ENCODE measurements around the gene NRG3. TPM values are rescaled to one million over a fixed set of nuclear protein-coding genes. Genes with fewer than 3 reads are reported as not detected.
"Not testable (repeated sequence)": the region's sequence is repeated elsewhere in the genome, so short reads cannot be mapped to it uniquely, and the experiment has no call there.

NRG3 gene
- total RNA-seq, 6 experiments from 2014 or later: not detected

- H3K4me1 Mint-ChIP-seq (ENCODE audit: low read depth): no peaks in the 10 kb centered on the region
- no peak for DNase-seq
Observed at GRCh38 chr10:82319562-82319961, 444.6 kb downstream of the NRG3 start.

GRCh38 chr10:82321724-82322123, 446.7 kb downstream of the NRG3 start:
- H3K36me3 Mint-ChIP-seq (ENCODE audit: low read depth): no peaks in the 10 kb centered on the region
- no peak overlapping the region for H3K4me3 Mint-ChIP-seq
- no peaks in the 10 kb centered on the region for H3K4me1 Mint-ChIP-seq (ENCODE audit: low read depth)
- no peak for TF ChIP-seq CTCF (IDR thresholded peaks at IDR 0.05)
- peaks cover 56% of the 10 kb centered on the region for H3K9me3 Mint-ChIP-seq
- no peaks in the 10 kb centered on the region for H3K27me3 Mint-ChIP-seq (ENCODE audit: insufficient read depth)
- H3K27ac Mint-ChIP-seq: no peak overlapping the region
- no peak for DNase-seq

More at GRCh38 chr10:82319562-82319961, 444.6 kb downstream of the NRG3 start:
- H3K9me3 Mint-ChIP-seq: peaks cover 39% of the 10 kb centered on the region
- no peak overlapping the region for H3K27ac Mint-ChIP-seq
- no peak overlapping the region for H3K4me3 Mint-ChIP-seq
- TF ChIP-seq CTCF (IDR thresholded peaks at IDR 0.05): no peak
- H3K36me3 Mint-ChIP-seq (ENCODE audit: low read depth): no peaks in the 10 kb centered on the region
- H3K27me3 Mint-ChIP-seq (ENCODE audit: insufficient read depth): no peaks in the 10 kb centered on the region

GRCh38 chr10:82331716-82332115, 456.7 kb downstream of the NRG3 start:
- Mint-ChIP-seq H3K27me3 (ENCODE audit: insufficient read depth) (no peaks in the 10 kb centered on the region), H3K9me3 (peaks cover 74% of the 10 kb centered on the region), H3K4me3 (no peak overlapping the region), H3K27ac (no peak overlapping the region), H3K4me1 (ENCODE audit: low read depth) (no peaks in the 10 kb centered on the region), H3K36me3 (ENCODE audit: low read depth) (0 out of 2 replicates have a peak, but pooled peaks cover 4% of the 10 kb centered on the region)
- no peak for TF ChIP-seq CTCF (IDR thresholded peaks at IDR 0.05)
- no peak for DNase-seq

GRCh38 chr10:82335831-82336230, 460.8 kb downstream of the NRG3 start:
- Mint-ChIP-seq H3K4me1 (ENCODE audit: low read depth) (no peaks in the 10 kb centered on the region), H3K27ac (no peak overlapping the region), H3K9me3 (peaks cover 71% of the 10 kb centered on the region), H3K27me3 (ENCODE audit: insufficient read depth) (no peaks in the 10 kb centered on the region), H3K4me3 (no peak overlapping the region), H3K36me3 (ENCODE audit: low read depth) (0 out of 2 replicates have a peak, but pooled peaks cover 4% of the 10 kb centered on the region)
- TF ChIP-seq CTCF (IDR thresholded peaks at IDR 0.05): no peak
- no peak for DNase-seq

GRCh38 chr10:82340166-82340565, 465.2 kb downstream of the NRG3 start:
- Mint-ChIP-seq H3K27me3 (ENCODE audit: insufficient read depth) (no peaks in the 10 kb centered on the region), H3K27ac (no peak overlapping the region), H3K4me1 (ENCODE audit: low read depth) (no peaks in the 10 kb centered on the region), H3K9me3 (peaks cover 39% of the 10 kb centered on the region), H3K36me3 (ENCODE audit: low read depth) (no peaks in the 10 kb centered on the region; the same call in 1 of the 2 replicates), H3K4me3 (no peak overlapping the region)
- TF ChIP-seq CTCF (IDR thresholded peaks at IDR 0.05): no peak
- no peak for DNase-seq

- H3K27ac Mint-ChIP-seq; DNase-seq; H3K4me1 Mint-ChIP-seq (ENCODE audit: low read depth); H3K36me3 Mint-ChIP-seq (ENCODE audit: low read depth); H3K27me3 Mint-ChIP-seq (ENCODE audit: insufficient read depth); H3K4me3 Mint-ChIP-seq: not testable (repeated sequence)
- H3K9me3 Mint-ChIP-seq: peaks cover 29% of the 10 kb centered on the region
Observed at GRCh38 chr10:82349590-82349989, 474.6 kb downstream of the NRG3 start.

All from HFFc6 (cell line).